DMS114 treated with DMSO at 0.1 percent for 48 hours (cell line): Measurements from ENCODE around the gene LIMA1.
A peak's percentile ranks its signal among the peaks of the same experiment; 100 is the strongest.

Source experiments
- DNase-seq: peaks from one replicate; lab custom pipeline; 2025; ENCODE audit not compliant: unreplicated experiment; lab: John Stamatoyannopoulos, UW

The LIMA1 gene

DNA sequence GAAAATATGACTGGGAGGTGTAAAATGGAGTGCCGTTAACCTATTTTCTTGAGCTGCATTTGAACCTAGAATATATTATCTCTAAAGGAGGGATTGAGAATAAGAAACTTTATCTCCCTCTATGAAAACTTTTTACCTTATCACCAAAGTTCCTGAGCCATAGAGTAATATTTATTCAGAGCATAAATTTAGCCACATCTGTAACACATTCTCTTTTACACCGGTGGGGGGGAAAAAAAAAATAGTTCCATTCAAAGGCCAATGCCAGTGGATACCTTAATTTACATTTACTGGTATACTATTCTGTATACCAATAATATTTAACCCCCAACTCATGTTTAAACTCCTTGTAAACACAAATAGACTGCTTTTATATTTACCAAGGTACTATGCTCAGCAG lies 137.9 kb downstream of the LIMA1 start:
- no peak for DNase-seq

DNA sequence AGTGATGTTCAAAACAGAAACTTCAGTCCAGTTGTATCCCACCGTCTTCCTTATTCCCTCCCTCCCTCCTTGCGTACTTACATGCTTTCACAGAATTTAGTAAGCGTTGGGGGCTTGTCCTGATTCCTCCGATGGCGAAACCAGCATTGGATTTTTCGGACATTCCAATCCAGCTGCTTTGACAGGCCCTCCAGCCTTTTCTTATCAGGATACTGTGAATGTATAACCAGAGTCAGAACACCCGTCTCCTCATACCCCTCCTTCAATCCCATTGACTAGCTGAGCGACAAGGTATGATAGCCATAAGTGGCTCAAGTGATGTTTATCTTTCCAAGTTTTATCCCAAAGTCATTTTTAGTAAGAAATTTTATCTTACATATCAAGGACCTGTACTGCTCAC lies 140.3 kb downstream of the LIMA1 start:
- no peak for DNase-seq

DNA sequence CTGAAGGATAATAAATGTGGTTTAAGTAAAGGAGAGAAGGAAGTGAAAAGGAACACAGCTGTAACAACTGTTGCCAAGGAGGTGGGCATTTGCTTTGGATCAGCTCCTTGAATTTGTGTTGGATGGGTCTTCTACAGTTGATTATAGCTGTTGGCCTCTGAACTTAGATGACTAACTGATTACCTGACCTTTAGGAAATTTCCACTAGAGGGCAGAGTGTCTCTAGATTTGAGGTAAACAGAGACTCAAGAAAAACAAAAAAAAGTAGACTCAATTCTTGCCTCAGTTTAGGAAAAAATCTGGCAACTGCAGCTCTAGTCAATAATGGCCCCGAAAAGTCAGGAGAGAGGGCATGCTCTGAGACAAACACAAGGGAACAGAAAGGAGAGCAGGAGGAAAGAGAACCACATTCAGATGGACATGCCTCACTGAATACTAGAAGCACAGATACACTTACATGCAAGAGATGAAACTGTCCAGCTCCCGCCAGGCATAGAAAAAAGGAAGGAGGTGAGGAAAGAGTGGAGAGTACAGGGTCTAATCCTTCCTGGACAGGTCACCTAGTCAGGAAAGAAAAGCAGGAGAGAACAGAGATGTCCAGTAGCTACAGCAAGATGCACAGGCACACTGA lies 150.7 kb downstream of the LIMA1 start:
- peak; percentile 25 for DNase-seq

- DNase-seq, result no peak
These were observed 154.0 kb downstream of the LIMA1 start for GRCh38 chr12:50129290-50129689.

GRCh38 chr12:50127546-50127945 lies 155.8 kb downstream of the LIMA1 start:
- no peak for DNase-seq
